Adrenal gland (tissue), 5 donors: ENCODE results near the gene KRTAP1-3.

ENCODE experiments used
- POLR2A ChIP-seq, 2 donors: fragments of 450-650 bp; IDR thresholded peaks; one replicate each; pipeline ENCODE4 v1.6.1; 2017; ENCODE audit warnings: antibody characterized with exemption in 2 of 2, mild to moderate bottlenecking in 2 of 2, moderate library complexity in 1 of 2
- TF ChIP-seq, protein P1 (sequence below), 6 experiments: fragments of 450-650 bp in 4 of 6; fragments of 200-600 bp in 2 of 6; sonication (generic) in 1 of 6; IDR thresholded peaks; 1 replicate in 5 of 6; 2 replicates in 1 of 6; pipeline versions ENCODE4 v1.5.1 to v1.8.0; 2016 to 2021; ENCODE audit warnings: antibody characterized with exemption in 6 of 6, mild to moderate bottlenecking in 2 of 6, moderate library complexity in 1 of 6
- donor health status: DM: no; HTN: no; CAD: no.

DNA sequence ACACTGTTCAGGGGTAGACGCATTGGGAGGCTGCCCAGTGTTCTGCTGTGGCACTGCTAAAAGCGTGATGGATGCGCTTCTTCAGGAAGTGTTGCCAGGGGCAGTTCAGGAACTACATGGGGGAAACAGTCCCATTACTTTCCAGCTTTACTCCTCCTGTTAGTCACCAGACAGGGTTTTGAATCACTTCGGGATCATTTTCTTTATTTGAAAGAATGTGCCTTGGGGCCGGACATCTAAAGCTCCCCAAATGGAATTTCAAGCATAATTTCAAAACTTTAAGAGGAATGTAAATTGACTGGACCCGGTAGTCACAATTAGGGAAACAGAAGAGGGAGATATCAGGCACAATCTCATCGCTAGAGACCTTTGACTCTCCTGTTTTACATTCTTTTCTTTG, 13.8 kb upstream of the KRTAP1-3 start:
- TF ChIP-seq, protein P1, sequence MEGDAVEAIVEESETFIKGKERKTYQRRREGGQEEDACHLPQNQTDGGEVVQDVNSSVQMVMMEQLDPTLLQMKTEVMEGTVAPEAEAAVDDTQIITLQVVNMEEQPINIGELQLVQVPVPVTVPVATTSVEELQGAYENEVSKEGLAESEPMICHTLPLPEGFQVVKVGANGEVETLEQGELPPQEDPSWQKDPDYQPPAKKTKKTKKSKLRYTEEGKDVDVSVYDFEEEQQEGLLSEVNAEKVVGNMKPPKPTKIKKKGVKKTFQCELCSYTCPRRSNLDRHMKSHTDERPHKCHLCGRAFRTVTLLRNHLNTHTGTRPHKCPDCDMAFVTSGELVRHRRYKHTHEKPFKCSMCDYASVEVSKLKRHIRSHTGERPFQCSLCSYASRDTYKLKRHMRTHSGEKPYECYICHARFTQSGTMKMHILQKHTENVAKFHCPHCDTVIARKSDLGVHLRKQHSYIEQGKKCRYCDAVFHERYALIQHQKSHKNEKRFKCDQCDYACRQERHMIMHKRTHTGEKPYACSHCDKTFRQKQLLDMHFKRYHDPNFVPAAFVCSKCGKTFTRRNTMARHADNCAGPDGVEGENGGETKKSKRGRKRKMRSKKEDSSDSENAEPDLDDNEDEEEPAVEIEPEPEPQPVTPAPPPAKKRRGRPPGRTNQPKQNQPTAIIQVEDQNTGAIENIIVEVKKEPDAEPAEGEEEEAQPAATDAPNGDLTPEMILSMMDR (IDR thresholded peaks at IDR 0.05) = no peak
- no peak for TF ChIP-seq POLR2A (IDR thresholded peaks at IDR 0.05)
